ENCODE results near the gene EZH2.

Gene EZH2

DNA sequence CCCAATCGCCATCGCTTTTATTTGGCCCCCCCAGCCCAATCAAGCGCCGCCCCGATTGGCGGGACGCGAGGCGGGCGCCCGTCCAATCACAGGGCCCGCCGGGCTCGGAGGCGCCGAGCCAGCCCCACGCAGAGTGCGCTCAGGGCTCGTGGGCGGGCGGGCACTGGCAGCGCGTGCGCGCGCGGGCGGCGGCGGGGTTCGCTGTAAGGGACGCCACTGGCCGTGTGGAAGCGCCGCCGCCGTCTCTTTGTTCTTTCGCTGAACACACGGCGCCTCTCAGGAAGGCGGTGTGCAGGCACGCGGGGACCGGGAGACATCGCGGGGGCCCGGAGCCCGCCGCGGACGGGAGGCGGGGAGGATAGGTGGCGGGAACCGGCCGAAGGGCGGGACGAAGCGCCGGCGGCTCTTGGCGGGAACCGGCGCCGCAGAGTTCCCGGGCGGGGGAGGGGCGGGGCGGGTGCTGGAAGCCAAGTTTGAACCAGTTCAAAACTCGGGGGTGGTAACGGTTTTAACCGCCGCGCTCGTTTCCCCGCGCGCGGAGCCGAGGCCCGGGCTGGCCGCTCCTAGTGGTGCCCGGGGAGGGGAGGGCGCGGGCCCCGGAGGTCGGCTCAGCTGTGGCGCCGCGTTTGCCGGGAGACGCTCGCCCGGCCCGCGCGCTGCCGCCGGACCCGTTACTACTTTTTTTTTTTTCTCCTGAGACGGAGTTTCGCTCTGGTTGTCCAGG is 370 bp upstream of the EZH2 start:
- peaks cover 8 to 24% of the 10 kb centered on the region in 2 donors for H3K36me3 Mint-ChIP-seq
- ATAC-seq (replicated peaks), result peak; percentile 93 to 95
- peak overlapping the region; percentile 90 to 91 for H3K4me3 Mint-ChIP-seq
- H3K4me1 Mint-ChIP-seq, result peaks cover 8 to 17% of the 10 kb centered on the region in 2 donors
- no peaks in the 10 kb centered on the region for H3K27me3 Mint-ChIP-seq
- DNase-seq, result peak; percentile 95
- no peaks in the 10 kb centered on the region for H3K9me3 Mint-ChIP-seq
- H3K27ac Mint-ChIP-seq, result peak overlapping the region; percentile 97

DNA sequence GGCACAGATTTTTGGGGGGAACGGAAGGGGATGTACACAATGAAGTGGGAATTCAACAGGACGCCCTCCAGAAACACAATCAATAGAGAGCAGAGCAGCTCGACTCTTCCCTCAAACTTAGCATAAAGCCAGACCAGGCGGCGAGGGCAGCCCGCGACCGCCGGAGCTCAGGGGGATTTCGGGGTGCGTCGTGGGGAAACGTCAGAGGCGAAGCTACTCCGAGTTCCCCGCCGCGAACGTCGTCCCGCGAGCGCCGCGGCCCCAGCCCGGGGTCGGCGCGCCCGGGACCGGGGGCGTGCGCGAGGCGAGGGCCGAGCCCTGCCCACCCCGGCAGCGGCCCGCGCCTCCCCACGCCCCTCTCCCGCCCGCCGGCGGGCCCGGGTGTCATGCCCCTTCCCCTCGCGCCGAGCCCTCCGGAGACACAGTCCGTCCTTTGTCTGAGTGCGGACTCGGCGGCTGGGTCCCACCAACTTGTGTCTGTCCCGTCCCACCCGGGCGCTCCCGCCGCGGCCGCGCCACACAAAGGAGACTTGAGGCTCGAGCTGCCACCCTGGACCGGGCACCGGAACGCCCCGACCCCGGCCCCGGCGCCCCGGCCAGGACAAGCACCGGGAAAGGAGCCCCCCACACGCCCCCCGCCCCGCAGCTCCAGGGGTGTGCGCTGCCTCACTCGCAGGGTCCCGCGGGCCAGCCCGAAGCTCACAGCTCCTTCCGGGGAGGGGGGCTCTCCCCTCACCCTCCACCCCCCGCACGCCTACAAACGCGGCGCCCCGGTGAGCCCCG is 634 bp downstream of the EZH2 start:
- peak; percentile 28 to 31 for ATAC-seq (replicated peaks)
- Mint-ChIP-seq H3K9me3 (no peaks in the 10 kb centered on the region), H3K27ac (peak overlapping the region; percentile 93)

DNA sequence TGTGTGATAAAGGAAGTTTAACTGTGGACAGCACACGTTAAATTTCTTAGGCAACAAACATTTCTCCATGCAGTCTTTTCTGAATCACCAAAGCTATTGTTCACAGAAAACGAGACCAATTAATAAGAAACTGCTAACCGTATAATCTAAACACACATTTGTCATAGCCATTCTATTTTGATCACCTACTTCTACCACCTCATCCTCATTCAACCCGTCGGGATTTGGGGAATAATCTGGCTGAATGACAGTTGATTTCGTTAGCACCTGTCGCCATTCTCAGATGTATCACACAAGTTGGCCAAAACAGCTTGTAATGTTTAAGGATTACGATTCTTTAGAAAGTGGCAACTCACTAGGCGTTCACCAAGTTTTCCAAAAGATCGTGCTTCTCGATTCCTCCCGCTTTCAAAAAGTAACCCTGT is 1.2 kb downstream of the EZH2 start:
- Mint-ChIP-seq H3K4me3 (peak overlapping the region; percentile 89 to 91), H3K4me1 (peaks cover 6 to 17% of the 10 kb centered on the region in 2 donors), H3K27me3 (no peaks in the 10 kb centered on the region), H3K27ac (peak overlapping the region; percentile 93), H3K9me3 (no peaks in the 10 kb centered on the region), H3K36me3 (peaks cover 8 to 20% of the 10 kb centered on the region in 2 donors)
- DNase-seq (no peak), ATAC-seq (replicated peaks) (no peak)

More for the DNA sequence above, 634 bp downstream of the EZH2 start:
- H3K27me3 Mint-ChIP-seq, result no peaks in the 10 kb centered on the region
- H3K36me3 Mint-ChIP-seq, result peaks cover 8 to 19% of the 10 kb centered on the region in 2 donors
- peak; percentile 44 for DNase-seq
- H3K4me1 Mint-ChIP-seq, result peaks cover 7 to 17% of the 10 kb centered on the region in 2 donors
- peak overlapping the region; percentile 89 to 91 for H3K4me3 Mint-ChIP-seq

DNA sequence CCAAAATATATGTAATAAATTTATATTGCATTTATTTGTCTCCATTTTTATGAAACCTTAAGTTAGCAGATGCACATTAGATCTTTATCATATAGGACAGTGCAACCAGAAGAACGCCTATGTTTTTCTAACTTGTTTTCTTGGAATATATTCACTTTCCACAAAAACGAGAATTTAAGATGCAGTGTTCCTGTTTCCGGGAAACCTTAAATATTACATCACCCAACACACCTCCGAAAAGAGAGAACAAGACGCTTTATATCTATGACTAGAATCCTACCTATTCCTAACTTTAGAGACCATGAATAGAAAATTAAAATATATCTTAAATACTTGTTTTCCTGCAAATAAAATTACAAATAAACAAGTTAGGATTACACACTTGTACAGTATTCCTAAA is 1.9 kb downstream of the EZH2 start:
- no peak for DNase-seq
- no peak for ATAC-seq (replicated peaks)
- H3K4me3 Mint-ChIP-seq, result no peak overlapping the region
- peaks cover 9 to 23% of the 10 kb centered on the region in 2 donors for H3K4me1 Mint-ChIP-seq
- H3K36me3 Mint-ChIP-seq, result peaks cover 8 to 20% of the 10 kb centered on the region in 2 donors
- no peaks in the 10 kb centered on the region for H3K9me3 Mint-ChIP-seq
- H3K27ac Mint-ChIP-seq, result no peak overlapping the region
- H3K27me3 Mint-ChIP-seq, result no peaks in the 10 kb centered on the region

DNA sequence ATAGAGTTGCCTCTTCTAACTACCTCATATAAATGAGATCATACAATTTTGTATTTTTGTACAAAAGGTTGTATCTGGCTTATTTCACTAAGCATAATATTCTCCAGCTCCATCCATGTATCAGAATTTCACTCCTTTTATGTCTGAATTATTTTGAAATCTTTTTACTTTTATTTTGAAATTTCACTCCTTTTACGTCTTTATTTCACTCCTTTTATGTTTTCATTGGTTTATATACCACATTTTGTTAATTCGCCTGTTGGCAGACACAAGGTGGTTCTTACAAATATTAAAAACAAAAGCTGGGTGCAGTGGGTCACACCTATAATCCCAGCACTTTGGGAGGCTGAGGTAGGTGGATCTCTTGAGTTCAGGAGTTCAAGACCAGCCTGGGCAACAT is 5.8 kb downstream of the EZH2 start:
- no peak overlapping the region for H3K27ac Mint-ChIP-seq
- H3K36me3 Mint-ChIP-seq, result peaks cover 1 to 14% of the 10 kb centered on the region in 2 donors
- H3K4me3 Mint-ChIP-seq, result no peak overlapping the region
- H3K27me3 Mint-ChIP-seq, result no peaks in the 10 kb centered on the region
- ATAC-seq (replicated peaks) (no peak), DNase-seq (no peak)
- H3K9me3 Mint-ChIP-seq, result no peaks in the 10 kb centered on the region
- H3K4me1 Mint-ChIP-seq, result peaks cover 4 to 22% of the 10 kb centered on the region in 2 donors

DNA sequence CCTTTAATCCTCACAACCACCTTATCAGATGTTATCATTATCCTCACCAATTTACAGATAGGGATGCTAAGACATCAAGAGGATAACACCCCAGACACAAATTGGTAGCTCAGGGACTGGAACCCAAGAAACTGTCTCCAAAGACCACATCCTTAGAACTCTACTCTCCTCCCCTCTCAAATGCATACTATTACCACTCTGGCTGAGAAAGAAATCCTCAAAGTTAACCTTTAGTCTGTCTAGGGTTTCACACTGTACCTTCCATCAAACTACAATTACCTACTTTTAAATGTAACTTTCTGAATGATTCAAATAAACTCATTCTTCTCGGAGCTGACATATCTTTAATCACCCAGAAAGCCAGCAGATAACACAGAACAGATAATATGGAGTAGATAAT is 6.6 kb downstream of the EZH2 start:
- H3K36me3 Mint-ChIP-seq, result peaks cover 1 to 10% of the 10 kb centered on the region in 2 donors
- H3K4me1 Mint-ChIP-seq, result peaks cover 4 to 29% of the 10 kb centered on the region in 2 donors
- H3K9me3 Mint-ChIP-seq, result no peaks in the 10 kb centered on the region
- DNase-seq (no peak), ATAC-seq (replicated peaks) (no peak)
- no peak overlapping the region for H3K4me3 Mint-ChIP-seq
- H3K27me3 Mint-ChIP-seq, result no peaks in the 10 kb centered on the region
- no peak overlapping the region for H3K27ac Mint-ChIP-seq

DNA sequence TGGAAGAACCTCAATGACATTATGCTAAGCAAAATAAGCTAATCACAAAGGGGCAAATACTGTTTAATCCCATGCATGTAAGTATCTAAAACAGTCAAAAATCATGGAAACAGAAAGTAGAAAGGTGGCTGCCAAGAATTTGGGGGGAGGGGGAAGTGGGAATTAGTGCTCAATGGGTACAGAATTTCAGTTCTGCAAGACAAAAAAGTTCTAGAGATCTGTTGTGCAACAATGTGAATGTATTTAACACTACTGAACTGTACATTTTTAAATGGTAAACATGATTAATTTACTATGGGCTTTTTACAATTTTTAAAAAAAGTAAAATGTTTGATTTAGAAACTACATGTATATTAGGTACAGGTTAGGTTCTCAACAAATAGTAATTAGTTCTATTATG is 11.9 kb downstream of the EZH2 start:
- Mint-ChIP-seq H3K27me3 (no peaks in the 10 kb centered on the region), H3K9me3 (peaks cover 10% of the 10 kb centered on the region in 2 donors), H3K4me3 (no peak overlapping the region), H3K36me3 (peaks cover 19 to 27% of the 10 kb centered on the region in 2 donors), H3K4me1 (peaks cover 13 to 27% of the 10 kb centered on the region in 2 donors), H3K27ac (no peak overlapping the region)
- DNase-seq, result no peak
- no peak for ATAC-seq (replicated peaks)

DNA sequence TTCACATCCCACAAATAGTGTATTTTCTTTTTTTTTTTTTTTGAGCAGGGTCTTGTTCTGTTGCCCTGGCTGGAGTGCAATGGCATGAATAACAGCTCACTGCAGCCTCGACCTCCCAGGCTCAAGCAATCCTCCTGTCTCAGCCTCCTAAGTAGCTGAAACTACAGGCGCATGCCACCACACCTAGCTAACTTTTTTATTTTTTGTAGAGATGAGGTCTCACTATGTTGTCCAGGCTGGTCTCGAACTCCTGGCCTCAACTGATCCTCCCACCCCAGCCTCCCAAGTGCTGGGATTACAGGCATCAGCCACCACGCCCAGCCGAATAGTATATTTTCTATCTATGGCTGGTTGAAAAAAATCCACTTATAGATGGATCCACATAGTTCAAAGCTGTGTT is 12.5 kb downstream of the EZH2 start:
- H3K9me3 Mint-ChIP-seq, result peaks cover 10% of the 10 kb centered on the region in 2 donors
- no peak for DNase-seq
- peaks cover 13 to 27% of the 10 kb centered on the region in 2 donors for H3K4me1 Mint-ChIP-seq
- peaks cover 19 to 27% of the 10 kb centered on the region in 2 donors for H3K36me3 Mint-ChIP-seq
- H3K27ac Mint-ChIP-seq, result no peak overlapping the region
- H3K27me3 Mint-ChIP-seq, result no peaks in the 10 kb centered on the region
- no peak for ATAC-seq (replicated peaks)
- H3K4me3 Mint-ChIP-seq, result no peak overlapping the region

DNA sequence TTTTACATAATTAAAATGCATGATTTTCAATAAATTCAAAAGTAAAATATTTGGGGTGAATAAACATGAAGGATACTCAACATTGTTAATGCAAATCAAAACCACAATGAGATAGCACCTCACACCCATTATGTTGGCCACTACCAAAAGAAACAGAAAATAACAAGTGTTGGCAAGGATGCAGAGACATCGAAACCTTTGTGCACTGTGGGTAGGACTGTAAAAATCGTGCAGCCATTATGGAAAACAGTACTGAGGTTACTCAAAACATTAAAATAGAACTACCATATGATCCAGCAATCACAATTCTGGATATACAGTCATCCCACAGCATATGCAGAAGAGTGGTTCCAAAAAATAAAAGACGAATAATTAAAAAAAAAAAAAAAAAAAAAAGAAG is 13.1 kb downstream of the EZH2 start:
- Mint-ChIP-seq H3K27ac (no peak overlapping the region), H3K27me3 (no peaks in the 10 kb centered on the region), H3K36me3 (peaks cover 19 to 27% of the 10 kb centered on the region in 2 donors), H3K4me1 (peaks cover 13 to 27% of the 10 kb centered on the region in 2 donors), H3K4me3 (no peak overlapping the region), H3K9me3 (peaks cover 10% of the 10 kb centered on the region in 2 donors)
- DNase-seq, result no peak
- ATAC-seq (replicated peaks), result no peak

DNA sequence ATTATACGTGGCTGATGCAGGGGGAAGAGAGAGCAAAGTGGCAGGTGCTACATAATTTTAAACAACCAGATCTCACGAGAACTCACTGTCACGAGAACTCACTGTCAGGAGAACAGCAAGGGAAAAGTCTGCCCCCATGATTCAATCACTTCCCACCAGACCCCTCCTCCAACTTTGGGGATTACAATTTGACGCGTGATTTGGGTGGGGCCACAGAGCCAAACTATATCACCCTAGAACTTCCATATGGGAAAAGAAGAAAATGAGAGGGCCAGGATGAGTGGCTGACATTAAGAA is 15.8 kb downstream of the EZH2 start:
- Mint-ChIP-seq H3K27me3 (no peaks in the 10 kb centered on the region), H3K27ac (no peak overlapping the region), H3K4me1 (peaks cover 18 to 33% of the 10 kb centered on the region in 2 donors), H3K9me3 (peaks cover 10% of the 10 kb centered on the region in 2 donors), H3K36me3 (peaks cover 17 to 29% of the 10 kb centered on the region in 2 donors), H3K4me3 (no peak overlapping the region)
- no peak for DNase-seq
- no peak for ATAC-seq (replicated peaks)

DNA sequence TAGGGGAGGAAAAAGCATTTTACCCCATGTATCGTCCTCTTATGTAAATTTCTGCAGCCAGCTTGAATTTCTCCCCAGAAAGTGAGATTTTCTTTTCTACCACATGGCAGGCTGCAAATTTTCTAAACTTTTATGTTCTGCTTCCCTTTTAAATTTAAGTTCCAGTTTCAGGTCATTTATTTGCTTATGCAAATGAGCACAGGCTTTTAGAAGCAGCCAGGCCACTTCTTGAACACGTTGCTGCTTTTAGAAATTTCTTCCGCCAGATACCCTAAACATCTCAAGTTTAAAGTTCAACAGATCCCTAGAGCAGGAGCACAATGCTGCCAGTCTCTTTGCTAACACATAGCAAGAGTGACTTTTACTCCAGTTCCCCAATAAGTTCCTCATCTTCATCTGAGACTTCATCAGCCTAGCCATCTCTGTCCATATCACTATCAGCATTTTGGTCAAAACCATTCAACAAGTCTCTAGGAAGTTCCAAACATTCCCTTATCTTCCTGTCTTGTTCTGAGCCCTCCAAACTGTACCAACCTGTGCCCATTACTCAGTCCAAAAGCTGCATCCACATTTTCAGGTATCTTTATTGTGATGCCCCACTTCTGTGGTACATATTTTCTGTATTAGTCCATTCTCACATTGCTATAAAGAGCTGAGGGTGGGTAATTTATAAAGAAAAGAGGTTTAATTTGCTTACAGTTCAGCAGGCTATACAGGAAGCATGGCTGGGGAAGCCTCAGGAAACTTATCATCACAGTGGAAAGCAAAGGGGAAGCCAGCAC is 16.3 kb downstream of the EZH2 start:
- Mint-ChIP-seq H3K9me3 (peaks cover 10% of the 10 kb centered on the region in 2 donors), H3K36me3 (peaks cover 17 to 30% of the 10 kb centered on the region in 2 donors), H3K4me3 (no peak overlapping the region), H3K4me1 (peaks cover 18 to 31% of the 10 kb centered on the region in 2 donors), H3K27me3 (no peaks in the 10 kb centered on the region), H3K27ac (peak overlapping the region; percentile 83)
- no peak for DNase-seq
- ATAC-seq (replicated peaks), result peak in 1 of 2 donors; percentile 33

DNA sequence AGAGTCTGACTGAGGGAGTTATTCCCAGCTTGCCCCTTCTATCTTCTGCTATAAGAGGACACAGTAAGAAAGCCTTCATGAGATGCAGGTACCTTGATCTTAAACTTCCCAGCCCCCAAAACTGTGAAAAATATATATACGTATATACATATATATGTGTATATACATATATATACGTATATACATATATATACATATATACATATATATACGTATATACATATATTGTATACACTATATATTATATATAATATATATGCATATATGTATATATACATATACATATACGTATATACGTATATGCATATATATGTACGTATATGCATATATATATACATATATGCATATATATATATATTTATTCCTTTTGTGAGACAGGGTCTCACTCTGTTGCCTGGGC is 17.7 kb downstream of the EZH2 start:
- no peaks in the 10 kb centered on the region for H3K27me3 Mint-ChIP-seq
- peaks cover 14 to 28% of the 10 kb centered on the region in 2 donors for H3K36me3 Mint-ChIP-seq
- no peak overlapping the region for H3K4me3 Mint-ChIP-seq
- peaks cover 10% of the 10 kb centered on the region in 2 donors for H3K9me3 Mint-ChIP-seq
- peaks cover 15 to 29% of the 10 kb centered on the region in 2 donors for H3K4me1 Mint-ChIP-seq
- no peak for ATAC-seq (replicated peaks)
- no peak overlapping the region for H3K27ac Mint-ChIP-seq
- no peak for DNase-seq

DNA sequence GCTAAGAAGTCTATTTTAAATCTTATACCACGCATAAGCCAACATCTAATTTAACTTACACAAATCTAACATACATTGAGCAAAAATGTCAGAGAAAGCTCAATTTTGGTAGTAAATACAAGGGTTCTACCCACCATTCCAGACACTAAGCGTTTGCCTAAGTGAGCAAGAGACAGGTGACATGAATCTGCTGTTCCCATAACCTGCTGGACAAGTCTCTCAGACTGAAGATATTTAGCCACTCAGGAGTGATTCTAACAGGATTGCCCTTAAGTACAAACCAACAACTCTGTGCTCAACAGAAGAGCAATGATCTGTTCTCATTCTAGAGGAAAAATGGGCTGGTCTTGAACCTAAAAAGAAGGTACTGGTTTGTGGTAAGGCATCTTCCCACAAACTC is 18.8 kb downstream of the EZH2 start:
- Mint-ChIP-seq H3K4me1 (peaks cover 15 to 29% of the 10 kb centered on the region in 2 donors), H3K4me3 (no peak overlapping the region), H3K27ac (no peak overlapping the region), H3K9me3 (peaks cover 10% of the 10 kb centered on the region in 2 donors), H3K27me3 (no peaks in the 10 kb centered on the region), H3K36me3 (peaks cover 14 to 26% of the 10 kb centered on the region in 2 donors)
- DNase-seq (no peak), ATAC-seq (replicated peaks) (no peak)

DNA sequence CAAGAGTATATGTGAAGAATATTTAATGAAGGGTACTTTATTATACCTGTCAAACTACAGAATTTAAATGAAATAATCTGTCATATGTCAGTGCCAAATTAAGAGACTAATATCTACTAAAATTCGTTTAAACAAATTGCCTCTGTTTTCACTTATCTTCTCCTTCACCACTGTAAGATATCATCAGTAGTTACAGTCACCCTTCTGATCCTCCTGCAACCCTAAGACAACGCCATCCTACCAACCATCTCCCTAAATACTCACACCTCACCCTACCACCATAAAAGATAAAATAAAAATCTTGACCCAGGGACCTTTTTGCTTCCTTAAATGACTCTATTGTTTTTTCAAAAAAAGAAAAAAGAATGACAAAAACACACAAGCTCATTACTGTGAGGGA is 20.8 kb downstream of the EZH2 start:
- Mint-ChIP-seq H3K4me1 (peaks cover 17 to 37% of the 10 kb centered on the region in 2 donors), H3K4me3 (no peak overlapping the region), H3K27me3 (no peaks in the 10 kb centered on the region), H3K9me3 (peaks cover 8 to 9% of the 10 kb centered on the region in 2 donors), H3K27ac (peak overlapping the region; percentile 10), H3K36me3 (peaks cover 9 to 24% of the 10 kb centered on the region in 2 donors)
- no peak for DNase-seq
- ATAC-seq (replicated peaks), result no peak

Measured in stimulated activated naive B cell treated with anti-CD40 and anti-IgM and Interleukin-4, amounts not matched to agents 10 μg/mL and 1 μg/mL and 100 μg/mL, for 72 hours (primary cell).